ENCODE measurements around the gene L3MBTL3. TPM values are rescaled to one million over a fixed set of nuclear protein-coding genes. Genes with fewer than 3 reads are reported as not detected.

The L3MBTL3 gene
- total RNA-seq, 1 experiment from 2014 or later, result 4.7 TPM

DNA sequence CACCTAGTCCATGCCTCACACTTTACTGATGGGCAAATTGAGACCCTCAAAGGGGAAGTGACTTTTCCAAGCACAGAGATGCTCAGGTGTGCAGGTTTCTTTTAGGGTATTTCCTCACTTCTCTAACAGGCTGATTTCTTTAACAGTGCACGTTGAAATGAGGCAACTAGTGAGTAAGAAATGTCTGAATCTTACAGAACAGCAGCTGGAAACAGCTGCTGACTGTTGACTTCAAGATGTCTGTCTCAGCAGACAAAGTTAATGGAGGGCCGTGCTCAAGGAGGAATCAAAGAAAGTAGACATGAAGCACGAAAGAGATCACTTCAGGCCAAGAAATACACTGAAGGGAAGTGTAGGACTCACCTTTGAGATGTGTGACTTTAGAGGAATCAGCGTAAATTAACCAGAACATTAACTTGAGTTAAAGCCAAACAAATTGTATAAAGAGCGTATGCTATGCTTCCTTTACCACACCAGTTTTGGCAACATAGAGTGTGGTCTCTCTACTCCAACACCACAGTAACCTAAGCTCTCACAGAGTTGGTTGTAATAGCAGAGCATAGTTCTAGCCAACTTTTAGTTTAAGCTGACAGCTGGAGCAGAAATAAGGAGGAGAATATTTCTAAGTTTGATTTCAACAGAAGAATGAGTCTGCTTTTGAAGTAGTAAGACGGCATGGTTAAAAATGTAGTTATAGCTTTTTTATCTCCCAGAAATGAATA lies 143.5 kb downstream of the L3MBTL3 start:
- H3K4me1 Mint-ChIP-seq, result peaks cover 5 to 9% of the 10 kb centered on the region in 2 experiments
- no peak overlapping the region for H3K27ac ChIP-seq (ENCODE audit: insufficient read length, low read depth, low read length)
- H3T11ph ChIP-seq (ENCODE audit: low read length), result no peak overlapping the region
- H3K9me3 ChIP-seq (ENCODE audit: control insufficient read depth, low read depth, low read length), result no peaks in the 10 kb centered on the region
- no peak overlapping the region for H3K4ac ChIP-seq (ENCODE audit: low read depth, low read length)
- no peaks in the 10 kb centered on the region for H3K79me1 ChIP-seq (ENCODE audit: insufficient read depth, low read depth, low read length, poor library complexity, severe bottlenecking)
- WGBS (ENCODE audit: extremely low coverage, insufficient read length, low lambda C conversion rate), result no CpG with 5 or more reads among the region's 6 CpGs
- TF ChIP-seq, protein P1, sequence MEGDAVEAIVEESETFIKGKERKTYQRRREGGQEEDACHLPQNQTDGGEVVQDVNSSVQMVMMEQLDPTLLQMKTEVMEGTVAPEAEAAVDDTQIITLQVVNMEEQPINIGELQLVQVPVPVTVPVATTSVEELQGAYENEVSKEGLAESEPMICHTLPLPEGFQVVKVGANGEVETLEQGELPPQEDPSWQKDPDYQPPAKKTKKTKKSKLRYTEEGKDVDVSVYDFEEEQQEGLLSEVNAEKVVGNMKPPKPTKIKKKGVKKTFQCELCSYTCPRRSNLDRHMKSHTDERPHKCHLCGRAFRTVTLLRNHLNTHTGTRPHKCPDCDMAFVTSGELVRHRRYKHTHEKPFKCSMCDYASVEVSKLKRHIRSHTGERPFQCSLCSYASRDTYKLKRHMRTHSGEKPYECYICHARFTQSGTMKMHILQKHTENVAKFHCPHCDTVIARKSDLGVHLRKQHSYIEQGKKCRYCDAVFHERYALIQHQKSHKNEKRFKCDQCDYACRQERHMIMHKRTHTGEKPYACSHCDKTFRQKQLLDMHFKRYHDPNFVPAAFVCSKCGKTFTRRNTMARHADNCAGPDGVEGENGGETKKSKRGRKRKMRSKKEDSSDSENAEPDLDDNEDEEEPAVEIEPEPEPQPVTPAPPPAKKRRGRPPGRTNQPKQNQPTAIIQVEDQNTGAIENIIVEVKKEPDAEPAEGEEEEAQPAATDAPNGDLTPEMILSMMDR (conservative IDR thresholded peaks at IDR 0.05), result no peak
- H4K20me1 ChIP-seq (ENCODE audit: control insufficient read depth, insufficient read depth, insufficient read length), result no peaks in the 10 kb centered on the region
- H3K4me2 ChIP-seq (ENCODE audit: insufficient read depth, insufficient read length, low read length), result no peak overlapping the region
- no peaks in the 10 kb centered on the region for H3K23me2 ChIP-seq (ENCODE audit: insufficient read length, low read depth, low read length, poor library complexity, severe bottlenecking)
- H3K36me3 Mint-ChIP-seq (ENCODE audit: insufficient read depth in 1 of 3, low read depth in 3 of 3), result peaks cover 0 to 18% (median 13%) of the 10 kb centered on the region in 3 experiments; a peak in 6 of 7 replicates
- H3K4me1 ChIP-seq (ENCODE audit: insufficient read depth, low read length), result no peaks in the 10 kb centered on the region
- H2BK15ac ChIP-seq (ENCODE audit: low read depth, low read length), result no peak overlapping the region
- no peak overlapping the region for H2BK5ac ChIP-seq (ENCODE audit: insufficient read length, low read length)
- H3K27me3 Mint-ChIP-seq (ENCODE audit: low read depth), result no peaks in the 10 kb centered on the region
- DNase-seq, result no peak
- no peak overlapping the region for H2BK120ac ChIP-seq (ENCODE audit: low read depth, low read length, poor library complexity, severe bottlenecking)
- H3K9ac ChIP-seq (ENCODE audit: extremely low read depth, insufficient read length, low read length), result no peak overlapping the region
- H2AK5ac ChIP-seq (ENCODE audit: insufficient read length, low read length), result no peak overlapping the region
- H3K56ac ChIP-seq (ENCODE audit: insufficient read length, low read depth, low read length), result no peak overlapping the region
- no peak overlapping the region for H3K18ac ChIP-seq (ENCODE audit: insufficient read length, low read depth, low read length)
- no peak overlapping the region for H2AFZ ChIP-seq (ENCODE audit: low read length)
- no peaks in the 10 kb centered on the region for H3K79me2 ChIP-seq (ENCODE audit: insufficient read depth, low read length)
- no peaks in the 10 kb centered on the region for H3K27me3 ChIP-seq (ENCODE audit: insufficient read depth, low read length)
- peak overlapping the region in 2 of 3 experiments; percentile 23 to 44; a peak in 1 of 7 replicates for H3K27ac Mint-ChIP-seq
- H4K5ac ChIP-seq (ENCODE audit: insufficient read length, low read depth, low read length), result no peak overlapping the region
- H2BK20ac ChIP-seq (ENCODE audit: low read depth, low read length, poor library complexity, severe bottlenecking), result no peak overlapping the region
- no peak overlapping the region for H3K14ac ChIP-seq (ENCODE audit: insufficient read depth, low read length)
- H3K4me3 Mint-ChIP-seq, result no peak overlapping the region
- no peak overlapping the region for H4K91ac ChIP-seq (ENCODE audit: insufficient read length, low read depth, low read length)
- peaks cover 9 to 12% of the 10 kb centered on the region in 2 experiments; a peak in 3 of 5 replicates for H3K9me3 Mint-ChIP-seq
- no peak overlapping the region for H4K8ac ChIP-seq (replicated peaks; ENCODE audit: insufficient read length, low read depth, low read length)
- no peak overlapping the region for H2BK12ac ChIP-seq (ENCODE audit: insufficient read length, low read depth, low read length)
- no peak overlapping the region for H3K23ac ChIP-seq (ENCODE audit: insufficient read length, low read depth, low read length)
